Measurements from ENCODE around the gene SLC38A9. TPM values are rescaled to one million over a fixed set of nuclear protein-coding genes. Genes with fewer than 3 reads are reported as not detected.

Gene SLC38A9
- total and polyA plus RNA-seq, 2 donors (not counting 1 experiment from before 2014, with no cell fraction given): 18.1 to 49.7 TPM

DNA sequence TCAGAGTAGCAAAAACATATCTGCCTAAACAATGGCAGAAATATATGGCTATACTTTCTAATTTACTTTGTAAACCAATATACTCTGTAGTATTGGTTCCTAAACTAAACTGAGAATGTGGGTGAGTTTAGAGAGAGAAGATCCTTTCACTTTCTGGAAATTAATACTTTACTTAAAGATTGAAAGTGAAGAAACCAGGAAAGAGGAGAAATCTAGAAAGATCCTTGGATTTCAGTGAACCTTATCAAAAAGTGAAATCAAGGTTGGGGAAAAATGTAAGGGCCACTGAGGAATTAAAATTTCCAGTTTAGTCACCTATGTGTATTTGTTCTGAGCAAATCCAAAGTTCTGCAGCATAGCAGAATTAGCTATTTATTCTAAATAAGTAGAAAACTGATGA lies 5.9 kb downstream of the SLC38A9 start:
- H3K4me3 ChIP-seq (replicated peaks in 1 of 4; ENCODE audit: control extremely low read depth in 1 of 4, insufficient read depth in 1 of 4, low read depth in 3 of 4, low read length in 4 of 4): no peak overlapping the region
- no peaks in the 10 kb centered on the region for H4K20me1 ChIP-seq (ENCODE audit: control insufficient read depth, extremely low read depth, insufficient read depth, low read length)
- no peak for DNase-seq (ENCODE audit: low read depth in 2 of 2)
- no peak overlapping the region for H2AFZ ChIP-seq (ENCODE audit: low read length)
- H3K4me2 ChIP-seq (ENCODE audit: extremely low read depth, insufficient read depth, low read length): no peak overlapping the region
- no peaks in the 10 kb centered on the region for H3K36me3 ChIP-seq (ENCODE audit: control insufficient read depth, insufficient read depth, low read length)
- H3K9me3 ChIP-seq (ENCODE audit: control insufficient read depth, insufficient read depth, low read depth, low read length): no peaks in the 10 kb centered on the region
- no peaks in the 10 kb centered on the region for H3K27me3 ChIP-seq (ENCODE audit: control insufficient read depth, insufficient read depth, low read length)
- TF ChIP-seq, protein P1, sequence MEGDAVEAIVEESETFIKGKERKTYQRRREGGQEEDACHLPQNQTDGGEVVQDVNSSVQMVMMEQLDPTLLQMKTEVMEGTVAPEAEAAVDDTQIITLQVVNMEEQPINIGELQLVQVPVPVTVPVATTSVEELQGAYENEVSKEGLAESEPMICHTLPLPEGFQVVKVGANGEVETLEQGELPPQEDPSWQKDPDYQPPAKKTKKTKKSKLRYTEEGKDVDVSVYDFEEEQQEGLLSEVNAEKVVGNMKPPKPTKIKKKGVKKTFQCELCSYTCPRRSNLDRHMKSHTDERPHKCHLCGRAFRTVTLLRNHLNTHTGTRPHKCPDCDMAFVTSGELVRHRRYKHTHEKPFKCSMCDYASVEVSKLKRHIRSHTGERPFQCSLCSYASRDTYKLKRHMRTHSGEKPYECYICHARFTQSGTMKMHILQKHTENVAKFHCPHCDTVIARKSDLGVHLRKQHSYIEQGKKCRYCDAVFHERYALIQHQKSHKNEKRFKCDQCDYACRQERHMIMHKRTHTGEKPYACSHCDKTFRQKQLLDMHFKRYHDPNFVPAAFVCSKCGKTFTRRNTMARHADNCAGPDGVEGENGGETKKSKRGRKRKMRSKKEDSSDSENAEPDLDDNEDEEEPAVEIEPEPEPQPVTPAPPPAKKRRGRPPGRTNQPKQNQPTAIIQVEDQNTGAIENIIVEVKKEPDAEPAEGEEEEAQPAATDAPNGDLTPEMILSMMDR (conservative IDR thresholded peaks at IDR 0.05 in 1 of 2, IDR thresholded peaks at IDR 0.05 in 1 of 2; ENCODE audit: low read depth in 1 of 2, low read length in 2 of 2): no peak
- TF ChIP-seq EZH2 (IDR thresholded peaks at IDR 0.05; ENCODE audit: low read length, missing control alignments): no peak
- H3K4me1 ChIP-seq (ENCODE audit: control insufficient read depth, extremely low read depth, insufficient read depth, low read length): peaks cover under 1% of the 10 kb centered on the region
- no peak overlapping the region for H3K27ac ChIP-seq (ENCODE audit: insufficient read depth, low read length)
- H3K9ac ChIP-seq (ENCODE audit: insufficient read depth, low read length): no peak overlapping the region
- H3K79me2 ChIP-seq (ENCODE audit: control insufficient read depth, insufficient read depth, low read length): peaks cover under 1% of the 10 kb centered on the region

DNA sequence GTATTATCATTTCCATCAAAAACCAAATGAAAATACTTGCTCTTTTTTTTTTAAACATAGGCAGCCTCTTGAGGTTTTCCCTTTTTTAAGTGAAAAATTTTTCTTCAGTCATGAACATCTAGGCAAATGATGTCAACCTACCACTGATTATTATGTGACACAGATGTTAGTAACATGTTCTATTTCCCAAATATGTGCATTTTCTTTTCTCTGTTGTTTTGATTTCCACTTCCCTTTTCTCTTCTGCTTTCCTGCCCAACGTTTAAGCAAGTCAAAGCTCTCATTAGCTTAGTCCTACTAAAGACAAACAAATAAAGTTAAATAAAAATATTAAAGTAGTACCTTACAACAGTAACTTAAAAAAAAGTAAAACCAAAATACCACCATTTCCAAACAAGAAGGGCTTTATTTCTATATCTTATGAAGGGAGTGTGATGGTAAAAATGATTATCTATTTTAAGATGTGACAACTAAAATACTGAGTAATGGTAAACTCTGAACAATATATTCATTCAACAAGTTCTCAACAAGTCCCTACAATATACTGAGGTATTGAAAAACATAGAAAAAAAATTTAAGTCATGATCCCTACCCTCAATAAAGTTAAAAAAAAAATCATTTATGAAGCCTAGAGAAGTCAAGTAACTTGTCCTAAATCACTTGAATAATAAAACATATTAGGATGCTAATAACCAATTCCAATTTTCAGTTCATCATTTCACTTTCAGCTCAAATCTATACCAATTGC lies 9.4 kb downstream of the SLC38A9 start:
- Histone ChIP-seq H3K4me2 (ENCODE audit: extremely low read depth, insufficient read depth, low read length) (no peak overlapping the region), H3K27ac (ENCODE audit: insufficient read depth, low read length) (no peak overlapping the region), H3K9ac (ENCODE audit: insufficient read depth, low read length) (no peak overlapping the region), H4K20me1 (ENCODE audit: control insufficient read depth, extremely low read depth, insufficient read depth, low read length) (no peaks in the 10 kb centered on the region), H3K36me3 (ENCODE audit: control insufficient read depth, insufficient read depth, low read length) (no peaks in the 10 kb centered on the region), H3K4me3 (replicated peaks in 1 of 4; ENCODE audit: control extremely low read depth in 1 of 4, insufficient read depth in 1 of 4, low read depth in 3 of 4, low read length in 4 of 4) (no peak overlapping the region), H3K27me3 (ENCODE audit: control insufficient read depth, insufficient read depth, low read length) (no peaks in the 10 kb centered on the region), H3K4me1 (ENCODE audit: control insufficient read depth, extremely low read depth, insufficient read depth, low read length) (no peaks in the 10 kb centered on the region), H3K79me2 (ENCODE audit: control insufficient read depth, insufficient read depth, low read length) (no peaks in the 10 kb centered on the region), H3K9me3 (ENCODE audit: control insufficient read depth, insufficient read depth, low read depth, low read length) (no peaks in the 10 kb centered on the region), H2AFZ (ENCODE audit: low read length) (no peak overlapping the region)
- no peak for TF ChIP-seq EZH2 (IDR thresholded peaks at IDR 0.05; ENCODE audit: low read length, missing control alignments)
- TF ChIP-seq, protein P1 (conservative IDR thresholded peaks at IDR 0.05 in 1 of 2, IDR thresholded peaks at IDR 0.05 in 1 of 2; ENCODE audit: low read depth in 1 of 2, low read length in 2 of 2): no peak
- DNase-seq (ENCODE audit: low read depth in 2 of 2): no peak

DNA sequence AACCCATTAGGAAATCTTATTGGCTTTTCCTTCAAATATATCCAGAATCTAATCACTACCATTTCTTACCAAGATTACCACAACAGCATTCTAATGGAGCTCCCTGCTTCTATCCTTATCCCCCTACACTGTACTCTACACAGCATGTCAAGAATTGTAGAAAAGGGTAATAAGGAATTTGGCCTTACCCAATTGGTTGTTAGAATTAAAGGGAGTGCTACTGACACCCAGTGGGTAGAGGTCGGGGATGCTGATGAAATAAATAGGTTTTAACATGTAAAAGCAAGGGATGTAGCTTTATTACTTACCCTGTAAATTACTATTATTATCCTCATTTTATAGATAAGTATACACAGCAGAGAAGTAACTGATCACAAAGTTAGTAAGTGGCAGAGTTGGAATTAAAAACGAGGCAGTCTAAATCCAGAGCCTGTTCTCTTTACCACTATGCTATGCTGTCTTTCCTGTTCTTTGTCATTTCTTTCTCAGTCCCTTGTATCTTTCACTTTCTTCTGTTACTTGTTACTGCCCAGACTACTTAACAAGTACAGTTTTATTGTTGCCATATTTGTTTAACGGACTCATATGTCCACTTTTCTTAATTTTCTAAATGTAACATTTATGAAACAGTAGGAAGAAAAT lies 10.5 kb downstream of the SLC38A9 start:
- no peak for TF ChIP-seq EZH2 (IDR thresholded peaks at IDR 0.05; ENCODE audit: low read length, missing control alignments)
- TF ChIP-seq, protein P1 (conservative IDR thresholded peaks at IDR 0.05 in 1 of 2, IDR thresholded peaks at IDR 0.05 in 1 of 2; ENCODE audit: low read depth in 1 of 2, low read length in 2 of 2): no peak

More for the DNA sequence above, 10.5 kb downstream of the SLC38A9 start:
- no peak overlapping the region for H3K27ac ChIP-seq (ENCODE audit: insufficient read depth, low read length)
- no peak for DNase-seq (ENCODE audit: low read depth in 2 of 2)
- H3K79me2 ChIP-seq (ENCODE audit: control insufficient read depth, insufficient read depth, low read length): no peaks in the 10 kb centered on the region
- no peak overlapping the region for H3K4me3 ChIP-seq (replicated peaks in 1 of 4; ENCODE audit: control extremely low read depth in 1 of 4, insufficient read depth in 1 of 4, low read depth in 3 of 4, low read length in 4 of 4)
- H3K9me3 ChIP-seq (ENCODE audit: control insufficient read depth, insufficient read depth, low read depth, low read length): no peaks in the 10 kb centered on the region
- H3K36me3 ChIP-seq (ENCODE audit: control insufficient read depth, insufficient read depth, low read length): no peaks in the 10 kb centered on the region
- no peaks in the 10 kb centered on the region for H4K20me1 ChIP-seq (ENCODE audit: control insufficient read depth, extremely low read depth, insufficient read depth, low read length)
- H3K27me3 ChIP-seq (ENCODE audit: control insufficient read depth, insufficient read depth, low read length): no peaks in the 10 kb centered on the region
- no peak overlapping the region for H3K4me2 ChIP-seq (ENCODE audit: extremely low read depth, insufficient read depth, low read length)
- no peaks in the 10 kb centered on the region for H3K4me1 ChIP-seq (ENCODE audit: control insufficient read depth, extremely low read depth, insufficient read depth, low read length)
- no peak overlapping the region for H3K9ac ChIP-seq (ENCODE audit: insufficient read depth, low read length)
- H2AFZ ChIP-seq (ENCODE audit: low read length): no peak overlapping the region
